ENCODE data around the gene SLC26A1. TPM values are rescaled to one million over a fixed set of nuclear protein-coding genes. Genes with fewer than 3 reads are reported as not detected.

SLC26A1 gene
- total and polyA plus RNA-seq, 8 donors = 0.35 to 8.6 (median 5.2) TPM

- H3K9me3 ChIP-seq = no peaks in the 10 kb centered on the region
- no peak overlapping the region for H3K4me3 ChIP-seq
- no peak for DNase-seq
- H3K27me3 ChIP-seq = no peaks in the 10 kb centered on the region
- peaks cover 0 to 23% of the 10 kb centered on the region in 2 donors for H3K36me3 ChIP-seq
- TF ChIP-seq CTCF (IDR thresholded peaks at IDR 0.05) = no peak
- H3K27ac ChIP-seq = no peak overlapping the region
- no peak for ATAC-seq
- intact Hi-C loops (cut with DNase I) = no loop called here
- H3K4me1 ChIP-seq = peaks cover 0 to 4% of the 10 kb centered on the region in 2 donors
These were observed 43.5 kb downstream of the SLC26A1 start for GRCh38 chr4:949656-950055.

- intact Hi-C loops (cut with DNase I) = no loop called here
- no peak overlapping the region for H3K27ac ChIP-seq
- DNase-seq = no peak
- H3K27me3 ChIP-seq = no peaks in the 10 kb centered on the region
- peaks cover 0 to 4% of the 10 kb centered on the region in 2 donors for H3K4me1 ChIP-seq
- TF ChIP-seq CTCF (IDR thresholded peaks at IDR 0.05) = no peak
- no peaks in the 10 kb centered on the region for H3K9me3 ChIP-seq
- H3K4me3 ChIP-seq = no peak overlapping the region
- no peak for ATAC-seq
- peaks cover 0 to 16% of the 10 kb centered on the region in 2 donors for H3K36me3 ChIP-seq
These were observed 44.3 kb downstream of the SLC26A1 start for GRCh38 chr4:948936-949300.

GRCh38 chr4:948101-948935 is 44.9 kb downstream of the SLC26A1 start:
- intact Hi-C loops (cut with DNase I) = no loop called here
- ATAC-seq (no peak), DNase-seq (peak in 2 of 4 donors; percentile 21 to 58)
- Histone ChIP-seq H3K4me1 (peaks cover 0 to 4% of the 10 kb centered on the region in 2 donors), H3K36me3 (peaks cover 0 to 10% of the 10 kb centered on the region in 2 donors), H3K27me3 (no peaks in the 10 kb centered on the region), H3K9me3 (no peaks in the 10 kb centered on the region), H3K4me3 (no peak overlapping the region), H3K27ac (no peak overlapping the region)
- TF ChIP-seq CTCF (IDR thresholded peaks at IDR 0.05) = no peak

- Histone ChIP-seq H3K4me1 (peaks cover 0 to 4% of the 10 kb centered on the region in 2 donors), H3K36me3 (peaks cover 0 to 9% of the 10 kb centered on the region in 2 donors), H3K27ac (no peak overlapping the region), H3K4me3 (no peak overlapping the region), H3K27me3 (no peaks in the 10 kb centered on the region), H3K9me3 (no peaks in the 10 kb centered on the region)
- intact Hi-C loops (cut with DNase I) = no loop called here
- DNase-seq (peak in 1 of 4 donors; percentile 53), ATAC-seq (no peak)
- no peak for TF ChIP-seq CTCF (IDR thresholded peaks at IDR 0.05)
These were observed 45.7 kb downstream of the SLC26A1 start for GRCh38 chr4:947491-947971.
